HepG2 (cell line): ENCODE measurements around the gene ORC1. TPM values are rescaled to one million over a fixed set of nuclear protein-coding genes. Genes with fewer than 3 reads are reported as not detected.

ENCODE experiments used
- CTCF ChIP-seq: sonication (generic); formaldehyde crosslinking; IDR thresholded peaks from 2 replicates; pipeline ENCODE4 v1.5.0; 2020; ENCODE audit warnings: mild to moderate bottlenecking, missing genetic modification reagents, moderate library complexity
- DPF2 ChIP-seq: sonication (generic); formaldehyde crosslinking; IDR thresholded peaks from 2 replicates; pipeline ENCODE4 v1.4.0; 2020; ENCODE audit warnings: mild to moderate bottlenecking, low read depth, missing genetic modification reagents, borderline replicate concordance
- ETV5 ChIP-seq: IDR thresholded peaks from 2 replicates; pipeline ENCODE4 v1.6.1; 2018; ENCODE audit warnings: missing biosample characterization, missing genetic modification reagents, inconsistent platforms, borderline replicate concordance
- FOSL1 ChIP-seq: sonication (generic); formaldehyde crosslinking; IDR thresholded peaks from 2 replicates; pipeline ENCODE4 v1.9.0; 2021; ENCODE audit warnings: missing genetic modification reagents, borderline replicate concordance
- KDM6A ChIP-seq: IDR thresholded peaks from 2 replicates; pipeline ENCODE4 v1.6.1; 2016; ENCODE audit warnings: low read depth
- KLF11 ChIP-seq: IDR thresholded peaks from 2 replicates; pipeline ENCODE4 v1.6.1; 2016; ENCODE audit warnings: missing compliant biosample characterization
- NFRKB ChIP-seq: fragments of 450-650 bp; IDR thresholded peaks from 2 replicates; pipeline ENCODE4 v1.6.1; 2017
- PAXIP1 ChIP-seq: sonication (generic); formaldehyde crosslinking; conservative IDR thresholded peaks from 2 replicates; pipeline ENCODE4 v1.4.0; 2020; ENCODE audit warnings: mild to moderate bottlenecking, missing genetic modification reagents, moderate library complexity
- PBX2 ChIP-seq: IDR thresholded peaks from 2 replicates; pipeline ENCODE4 v1.6.1; 2016; ENCODE audit warnings: control low read depth
- POGK ChIP-seq: sonication (generic); formaldehyde crosslinking; conservative IDR thresholded peaks from 2 replicates; pipeline ENCODE4 v1.8.0; 2022; ENCODE audit warnings: mild to moderate bottlenecking, moderate library complexity, missing genetic modification reagents
- SNAPC4 ChIP-seq: sonication (generic); formaldehyde crosslinking; IDR thresholded peaks from 2 replicates; pipeline ENCODE4 v1.4.0; 2020; ENCODE audit warnings: mild to moderate bottlenecking, missing genetic modification reagents
- ZFP36L1 ChIP-seq: sonication (generic); formaldehyde crosslinking; IDR thresholded peaks from 2 replicates; pipeline ENCODE4 v1.8.0; 2022; ENCODE audit warnings: mild to moderate bottlenecking, missing genetic modification reagents, moderate library complexity
- ZNF230 ChIP-seq: sonication (generic); formaldehyde crosslinking; IDR thresholded peaks from 2 replicates; pipeline ENCODE4 v1.4.0; 2020; ENCODE audit warnings: mild to moderate bottlenecking, missing genetic modification reagents
- ZNF550 ChIP-seq: sonication (generic); formaldehyde crosslinking; IDR thresholded peaks from 2 replicates; pipeline ENCODE4 v1.4.0; 2020; ENCODE audit warnings: mild to moderate bottlenecking, missing genetic modification reagents, borderline replicate concordance
- ZSCAN20 ChIP-seq: sonication (generic); formaldehyde crosslinking; IDR thresholded peaks from 2 replicates; pipeline ENCODE4 v1.4.0; 2020; ENCODE audit warnings: missing genetic modification reagents, mild to moderate bottlenecking, borderline replicate concordance
- polyA plus RNA-seq, 8 experiments: library from polyadenylated mRNA; depleted of rRNA in 3 of 8; stranded (reverse) in 7 of 8; unstranded in 1 of 8; fragments of >200 nt; fragmentation: Illumina TruSeq in 4 of 8; extraction: Trizol in 4 of 8; gene quantifications; 2 replicates each; pipeline versions ENCODE4 v1.2.1 to v1.2.3, GENCODE V29; 2011 to 2016; ENCODE audit warnings: low read depth in 4 of 8, missing spikeins in 1 of 8, mixed read lengths in 1 of 8; ENCODE audit not compliant: insufficient read depth in 1 of 8
- total RNA-seq, 5 experiments: library from RNA; depleted of rRNA; stranded (reverse); fragments of >200 nt; fragmentation: Illumina TruSeq; extraction: Trizol; gene quantifications; 2 replicates each; pipeline ENCODE4 v1.2.3, GENCODE V29; 2016; ENCODE audit warnings: low read depth in 1 of 5

The ORC1 gene
- total and polyA plus RNA-seq, 2 of the 13 experiments (the other 11 are each of a cell fraction or from before 2014, with no cell fraction given), result 7.0 to 23.5 TPM

GRCh38 chr1:52365746-52366516 lies 38.3 kb downstream of the ORC1 start, which contains the start of gene CC2D1B (continued):
- TF ChIP-seq CTCF (CRISPR knock-in tag) (peak; percentile 21; the same call in 1 of the 2 replicates), KLF11 (no peak), PBX2 (CRISPR knock-in tag) (no peak), POGK (CRISPR knock-in tag) (peak; percentile 80), ZNF230 (CRISPR knock-in tag) (peak; percentile 45; the same call in 1 of the 2 replicates), ZFP36L1 (CRISPR knock-in tag) (0 out of 2 replicates have a peak, but pooled peaks have one; percentile 62), ETV5 (peak; percentile 83), NFRKB (no peak), KDM6A (no peak), ZNF550 (no peak), SNAPC4 (CRISPR knock-in tag) (no peak), PAXIP1 (peak; percentile 42; the same call in 1 of the 2 replicates), DPF2 (CRISPR knock-in tag) (no peak), FOSL1 (CRISPR knock-in tag) (peak; percentile 32; the same call in 1 of the 2 replicates), ZSCAN20 (CRISPR knock-in tag) (peak; percentile 82; the same call in 1 of the 2 replicates)
